Subcutaneous adipose tissue (tissue), 4 donors: ENCODE data around the gene ID1. TPM values are rescaled to one million over a fixed set of nuclear protein-coding genes. Genes with fewer than 3 reads are reported as not detected.

Source experiments
- CTCF ChIP-seq: fragments of 450-650 bp; IDR thresholded peaks from one replicate; pipeline ENCODE4 v1.5.1; 2016; ENCODE audit warnings: low read depth, mild to moderate bottlenecking, control low read depth, antibody characterized with exemption, moderate library complexity
- total RNA-seq, 4 donors: library from RNA; depleted of rRNA; stranded (reverse); fragments of >200 nt; gene quantifications; one replicate each; pipeline ENCODE4 v1.1.0, GENCODE V29; 2016

The ID1 gene
- total RNA-seq, 4 donors from 2014 or later = 162 to 666 (median 229) TPM

- TF ChIP-seq CTCF = no peak
These were observed 11.7 kb upstream of the ID1 start for GRCh38 chr20:31593221-31594001.

GRCh38 chr20:31594002-31594557 lies 11.0 kb upstream of the ID1 start:
- TF ChIP-seq CTCF = no peak

GRCh38 chr20:31594558-31595379 lies 10.3 kb upstream of the ID1 start:
- TF ChIP-seq CTCF = no peak

GRCh38 chr20:31595380-31595653 lies 9.8 kb upstream of the ID1 start:
- no peak for TF ChIP-seq CTCF

- TF ChIP-seq CTCF = no peak
These were observed 9.3 kb upstream of the ID1 start for GRCh38 chr20:31595654-31596411.

- no peak for TF ChIP-seq CTCF
These were observed 8.1 kb upstream of the ID1 start for GRCh38 chr20:31596831-31597480.
